HUDEP-2 (cell line): ENCODE data around the gene SART1.
A peak's percentile ranks its signal among the peaks of the same experiment; 100 is the strongest.

Experiments
- DNase-seq, 76 experiments: peaks; one replicate each; lab custom pipeline; 2025; ENCODE audit not compliant: unreplicated experiment in 76 of 76; lab: John Stamatoyannopoulos, UW

SART1 gene

DNA sequence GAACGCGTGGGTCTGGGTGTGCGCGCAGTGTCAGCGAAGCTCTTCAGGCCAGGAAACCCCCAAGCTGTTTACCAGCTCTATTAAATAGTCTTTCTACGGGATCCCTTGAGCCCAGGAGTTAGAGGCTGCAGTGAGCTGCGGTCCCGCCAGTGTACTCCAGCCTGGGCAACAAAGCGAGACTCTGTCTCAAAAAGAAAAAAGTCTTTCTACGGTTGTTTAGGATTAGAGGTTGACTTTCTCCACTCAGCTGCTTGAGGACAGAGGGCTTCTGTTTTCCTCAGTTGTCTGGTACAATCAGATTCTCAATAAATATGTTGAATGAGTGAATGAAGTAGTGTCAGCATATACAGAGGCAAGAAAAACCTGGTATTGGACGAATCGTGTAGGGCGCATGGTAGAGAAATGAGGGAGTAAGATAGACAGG, 619 bp downstream of the SART1 start:
- peak in 1 of 76 experiments; percentile 12 for DNase-seq

DNA sequence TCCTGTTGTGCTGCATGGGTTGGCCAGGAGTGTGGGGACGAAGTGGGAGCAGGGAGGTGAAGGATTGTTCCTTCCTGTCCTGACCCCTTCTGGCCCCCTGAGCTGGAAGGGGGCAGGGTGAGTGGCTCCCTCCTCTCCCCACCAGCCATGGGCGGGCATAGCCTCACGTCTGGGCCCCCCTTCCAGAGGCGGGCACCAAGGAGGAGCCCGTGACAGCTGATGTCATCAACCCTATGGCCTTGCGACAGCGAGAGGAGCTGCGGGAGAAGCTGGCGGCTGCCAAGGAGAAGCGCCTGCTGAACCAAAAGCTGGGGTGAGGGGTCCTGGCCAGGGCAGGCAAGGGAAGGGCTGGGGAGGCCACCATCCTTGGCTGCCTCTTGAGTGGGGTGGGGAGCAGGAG, 3.4 kb downstream of the SART1 start:
- DNase-seq: no peak

DNA sequence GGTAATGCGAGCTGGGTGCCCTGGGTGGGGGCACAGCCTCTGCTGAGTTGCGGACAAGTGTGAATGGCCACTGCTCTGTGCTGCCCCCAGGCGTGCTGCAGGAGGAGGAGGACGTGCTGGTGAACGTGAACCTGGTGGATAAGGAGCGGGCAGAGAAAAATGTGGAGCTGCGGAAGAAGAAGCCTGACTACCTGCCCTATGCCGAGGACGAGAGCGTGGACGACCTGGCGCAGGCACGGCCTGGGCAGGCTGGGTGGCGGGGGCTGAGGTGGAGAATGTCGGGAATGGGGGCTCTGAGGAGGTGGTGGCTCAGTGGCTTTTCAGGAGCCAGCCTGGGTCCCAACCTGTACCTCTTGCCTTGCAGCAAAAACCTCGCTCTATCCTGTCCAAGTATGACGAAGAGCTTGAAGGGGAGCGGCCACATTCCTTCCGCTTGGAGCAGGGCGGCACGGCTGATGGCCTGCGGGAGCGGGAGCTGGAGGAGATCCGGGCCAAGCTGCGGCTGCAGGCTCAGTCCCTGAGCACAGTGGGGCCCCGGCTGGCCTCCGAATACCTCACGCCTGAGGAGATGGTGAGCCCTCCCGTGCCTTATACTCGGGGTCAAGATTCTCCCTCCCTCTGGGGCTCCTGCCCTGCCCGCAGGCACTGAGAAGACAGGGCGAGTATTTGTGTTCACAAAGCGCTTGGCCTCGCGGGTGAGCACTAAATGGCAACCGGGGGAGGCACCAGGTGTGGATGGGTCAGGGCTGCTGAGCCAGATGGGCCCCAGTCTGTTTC, 4.6 kb downstream of the SART1 start:
- DNase-seq: no peak

DNA sequence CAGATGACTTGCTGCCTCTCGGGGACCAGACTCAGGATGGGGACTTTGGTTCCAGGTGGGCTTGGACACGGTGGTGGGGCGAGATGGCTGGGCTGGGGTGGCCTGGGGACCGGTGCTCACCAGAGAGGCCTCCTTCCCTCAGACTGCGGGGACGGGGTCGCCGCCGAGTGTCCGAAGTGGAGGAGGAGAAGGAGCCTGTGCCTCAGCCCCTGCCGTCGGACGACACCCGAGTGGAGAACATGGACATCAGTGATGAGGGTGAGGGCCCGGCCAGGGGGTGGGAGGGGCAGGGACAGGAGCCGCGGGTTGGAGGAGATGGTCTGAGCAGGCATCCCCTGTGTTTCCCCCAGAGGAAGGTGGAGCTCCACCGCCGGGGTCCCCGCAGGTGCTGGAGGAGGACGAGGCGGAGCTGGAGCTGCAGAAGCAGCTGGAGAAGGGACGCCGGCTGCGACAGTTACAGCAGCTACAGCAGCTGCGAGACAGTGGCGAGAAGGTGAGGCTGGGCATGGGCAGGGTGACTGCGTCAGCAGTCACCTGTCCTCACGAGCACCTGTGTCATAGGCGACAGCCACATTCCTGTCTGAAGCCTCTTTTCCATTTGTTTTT, 5.9 kb downstream of the SART1 start:
- DNase-seq: no peak

DNA sequence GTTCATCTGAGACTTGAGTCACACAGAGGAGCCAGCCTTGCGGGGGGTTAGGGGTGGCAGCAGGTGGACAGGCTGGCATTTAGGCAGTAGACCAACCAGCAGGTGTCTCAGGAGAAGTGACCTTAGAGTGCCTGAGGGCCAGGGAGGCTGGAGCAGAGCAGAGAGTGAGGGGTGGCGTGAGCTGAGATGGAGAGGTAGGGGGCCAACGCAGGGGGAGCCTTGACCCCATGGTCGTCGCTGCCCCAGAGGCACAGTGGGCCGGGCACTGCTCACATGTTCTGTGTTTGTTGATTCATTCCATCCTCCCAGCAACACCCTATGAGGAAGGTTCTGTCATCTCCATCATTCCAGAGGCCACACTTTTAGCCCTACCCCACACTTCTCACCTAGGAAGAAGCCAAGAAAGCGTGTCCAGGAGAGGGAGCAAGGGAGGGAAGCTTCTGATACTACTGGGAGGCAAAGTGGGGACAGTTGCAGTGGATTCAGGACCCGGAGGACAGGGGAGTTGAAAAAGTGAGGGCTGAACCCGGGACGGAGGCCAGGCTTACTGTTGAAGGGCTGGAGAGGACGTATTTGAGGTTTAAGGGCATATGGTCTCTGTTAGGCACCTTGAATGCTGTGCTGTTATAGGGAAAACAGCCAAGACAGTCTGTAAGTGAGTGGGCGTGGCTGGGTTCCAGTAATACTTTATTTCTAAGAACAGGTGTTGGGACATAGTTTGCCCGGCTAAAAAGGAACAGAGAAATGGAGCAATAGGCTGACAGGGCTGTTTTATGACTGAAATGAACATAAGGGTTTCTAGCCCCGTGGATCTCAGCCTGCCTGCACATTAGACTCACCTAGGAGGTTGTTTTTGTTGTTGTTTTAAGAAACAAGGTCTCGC, 7.3 kb downstream of the SART1 start:
- no peak for DNase-seq

- DNase-seq: no peak
Observed at GRCh38 chr11:65972116-65972515, 10.6 kb downstream of the SART1 start.

GRCh38 chr11:65973439-65974110, 12.0 kb downstream of the SART1 start:
- DNase-seq: no peak

- no peak for DNase-seq
Observed at GRCh38 chr11:65975771-65976170, 14.2 kb downstream of the SART1 start.

GRCh38 chr11:65976216-65977176, 15.0 kb downstream of the SART1 start:
- DNase-seq: no peak

GRCh38 chr11:65977621-65978390, 16.3 kb downstream of the SART1 start:
- no peak for DNase-seq

GRCh38 chr11:65978391-65979238, 17.1 kb downstream of the SART1 start:
- no peak for DNase-seq

DNA sequence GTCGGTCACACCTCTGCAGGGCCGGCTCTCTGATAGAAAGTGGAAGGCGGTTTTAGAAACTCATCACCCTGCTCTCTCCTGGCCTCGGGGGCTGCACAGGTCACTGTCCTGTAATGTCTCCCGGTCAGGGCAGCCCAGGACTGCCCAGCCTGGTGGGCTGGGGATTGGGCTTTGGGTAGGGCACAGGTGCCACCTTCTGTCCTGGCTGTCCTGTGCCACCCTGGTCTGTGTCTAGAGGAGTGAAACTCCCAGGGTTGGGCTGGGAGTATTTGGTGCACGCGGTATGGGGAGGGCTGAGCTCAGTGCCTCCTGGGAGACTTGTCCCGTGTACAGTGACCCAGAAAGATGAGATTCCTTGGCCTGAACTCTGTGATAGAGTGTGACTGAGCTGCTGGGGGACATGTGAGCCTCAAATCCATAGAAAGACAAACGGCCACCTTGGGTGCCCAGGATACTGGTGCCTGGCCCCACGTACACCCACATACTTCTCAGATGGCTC, 17.8 kb downstream of the SART1 start:
- DNase-seq: no peak

DNA sequence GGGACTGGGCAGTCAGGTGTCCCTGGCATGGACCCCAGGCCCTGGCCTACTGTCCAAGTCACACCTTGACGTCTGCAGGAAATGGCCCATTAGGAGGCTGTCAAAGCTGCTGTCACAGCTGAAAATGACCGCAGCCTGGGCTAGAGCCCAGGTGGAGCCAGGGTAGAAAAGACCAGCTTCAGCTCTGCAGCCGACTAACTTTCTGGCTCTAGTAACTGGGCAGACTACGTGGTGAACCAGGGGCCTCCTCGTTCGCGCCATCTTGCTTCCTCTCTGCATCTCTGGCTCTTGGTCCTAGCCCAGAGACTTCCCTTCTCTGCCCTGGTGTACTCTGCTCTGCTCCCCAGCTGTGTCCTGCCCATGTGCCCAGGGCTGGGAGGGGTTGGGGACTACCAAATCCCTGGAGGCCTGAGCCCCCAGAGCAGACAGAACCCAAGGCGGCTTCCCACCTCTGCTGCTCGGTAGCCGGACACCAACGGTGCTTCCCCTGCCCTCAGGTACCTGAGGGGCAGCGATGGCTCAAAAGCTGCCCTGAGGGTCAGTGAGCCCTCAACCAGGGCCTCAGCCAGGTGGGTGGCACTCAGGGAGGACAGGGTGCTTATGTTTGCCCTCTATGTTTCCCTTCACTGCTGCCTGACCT, 19.7 kb downstream of the SART1 start:
- DNase-seq: no peak

- no peak for DNase-seq
Observed at GRCh38 chr11:65981972-65982823, 20.7 kb downstream of the SART1 start.

GRCh38 chr11:65982824-65983588, 21.5 kb downstream of the SART1 start:
- no peak for DNase-seq

GRCh38 chr11:65983589-65983987, 22.1 kb downstream of the SART1 start:
- DNase-seq: no peak
